Tibial nerve (tissue), 3 donors: ENCODE results near the gene FAM83D.

Experiments
- POLR2A ChIP-seq, 2 donors: fragments of 450-650 bp; IDR thresholded peaks; one replicate each; pipeline ENCODE4 v1.6.1; 2017; ENCODE audit warnings: antibody characterized with exemption in 2 of 2, mild to moderate bottlenecking in 2 of 2, moderate library complexity in 2 of 2
- TF ChIP-seq, protein P1 (sequence below), 5 experiments: fragments of 200-600 bp in 3 of 5; fragments of 450-650 bp in 2 of 5; sonication (generic) in 3 of 5; IDR thresholded peaks; one replicate each; pipeline ENCODE4 v1.5.1; 2016 to 2019; ENCODE audit warnings: antibody characterized with exemption in 5 of 5, mild to moderate bottlenecking in 3 of 5, moderate library complexity in 2 of 5

- TF ChIP-seq, protein P1, sequence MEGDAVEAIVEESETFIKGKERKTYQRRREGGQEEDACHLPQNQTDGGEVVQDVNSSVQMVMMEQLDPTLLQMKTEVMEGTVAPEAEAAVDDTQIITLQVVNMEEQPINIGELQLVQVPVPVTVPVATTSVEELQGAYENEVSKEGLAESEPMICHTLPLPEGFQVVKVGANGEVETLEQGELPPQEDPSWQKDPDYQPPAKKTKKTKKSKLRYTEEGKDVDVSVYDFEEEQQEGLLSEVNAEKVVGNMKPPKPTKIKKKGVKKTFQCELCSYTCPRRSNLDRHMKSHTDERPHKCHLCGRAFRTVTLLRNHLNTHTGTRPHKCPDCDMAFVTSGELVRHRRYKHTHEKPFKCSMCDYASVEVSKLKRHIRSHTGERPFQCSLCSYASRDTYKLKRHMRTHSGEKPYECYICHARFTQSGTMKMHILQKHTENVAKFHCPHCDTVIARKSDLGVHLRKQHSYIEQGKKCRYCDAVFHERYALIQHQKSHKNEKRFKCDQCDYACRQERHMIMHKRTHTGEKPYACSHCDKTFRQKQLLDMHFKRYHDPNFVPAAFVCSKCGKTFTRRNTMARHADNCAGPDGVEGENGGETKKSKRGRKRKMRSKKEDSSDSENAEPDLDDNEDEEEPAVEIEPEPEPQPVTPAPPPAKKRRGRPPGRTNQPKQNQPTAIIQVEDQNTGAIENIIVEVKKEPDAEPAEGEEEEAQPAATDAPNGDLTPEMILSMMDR (IDR thresholded peaks at IDR 0.05) = no peak
- TF ChIP-seq POLR2A (IDR thresholded peaks at IDR 0.05) = no peak
These were observed 31.8 kb downstream of the FAM83D start for GRCh38 chr20:38957915-38958485.
